Endothelial cell of umbilical vein (primary cell): ENCODE results near the gene TLE1.

ENCODE experiments used
- EZH2 ChIP-seq: IDR thresholded peaks from 2 replicates; pipeline ENCODE4 v1.6.1; 2012; ENCODE audit warnings: borderline replicate concordance, low read depth, mild to moderate bottlenecking, moderate library complexity, low read length, inconsistent platforms; ENCODE audit not compliant: severe bottlenecking
- FOS ChIP-seq: IDR thresholded peaks from 2 replicates; pipeline ENCODE4 v1.6.1; 2011; ENCODE audit warnings: mild to moderate bottlenecking, low read length, moderate library complexity, borderline replicate concordance; ENCODE audit not compliant: insufficient read depth
- POLR2A ChIP-seq: IDR thresholded peaks from 2 replicates; pipeline ENCODE4 v1.6.1; 2012; ENCODE audit warnings: low read depth, mild to moderate bottlenecking, control low read depth, low read length
- POLR2AphosphoS5 ChIP-seq: IDR thresholded peaks from 2 replicates; pipeline ENCODE4 v1.6.1; 2012; ENCODE audit warnings: low read depth, mild to moderate bottlenecking, control low read depth, low read length, moderate library complexity; ENCODE audit not compliant: insufficient read depth
- TF ChIP-seq, protein P1 (sequence below), 2 donors: IDR thresholded peaks; 1 replicate in 1 of 2; 2 replicates in 1 of 2; pipeline ENCODE4 v1.5.1; 2011; ENCODE audit warnings: low read length in 2 of 2, mild to moderate bottlenecking in 2 of 2, moderate library complexity in 2 of 2, control low read depth in 1 of 2, inconsistent platforms in 1 of 2, low read depth in 1 of 2; ENCODE audit not compliant: insufficient read depth in 1 of 2; ENCODE audit errors: extremely low read depth in 1 of 2

DNA sequence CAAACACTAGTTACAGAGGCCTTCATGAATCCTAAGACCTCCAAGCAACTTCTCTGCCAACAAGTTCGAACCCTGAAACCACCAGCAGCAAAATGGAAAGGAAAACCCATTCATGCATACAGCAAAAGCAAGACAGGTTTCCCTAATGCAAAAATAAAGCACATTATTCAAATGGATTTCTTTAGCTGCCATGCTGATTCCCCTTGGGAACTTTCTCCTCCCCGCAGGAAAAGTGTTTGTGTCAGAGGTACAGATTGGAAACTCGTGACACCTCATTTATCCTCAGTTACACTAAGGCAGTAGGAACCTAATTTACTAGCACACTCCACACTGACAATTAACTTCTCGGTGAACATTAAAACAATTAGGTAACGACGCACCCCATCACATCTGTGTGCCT is 63.4 kb downstream of the TLE1 start:
- TF ChIP-seq POLR2A = no peak
- TF ChIP-seq EZH2 = no peak
- TF ChIP-seq, protein P1, sequence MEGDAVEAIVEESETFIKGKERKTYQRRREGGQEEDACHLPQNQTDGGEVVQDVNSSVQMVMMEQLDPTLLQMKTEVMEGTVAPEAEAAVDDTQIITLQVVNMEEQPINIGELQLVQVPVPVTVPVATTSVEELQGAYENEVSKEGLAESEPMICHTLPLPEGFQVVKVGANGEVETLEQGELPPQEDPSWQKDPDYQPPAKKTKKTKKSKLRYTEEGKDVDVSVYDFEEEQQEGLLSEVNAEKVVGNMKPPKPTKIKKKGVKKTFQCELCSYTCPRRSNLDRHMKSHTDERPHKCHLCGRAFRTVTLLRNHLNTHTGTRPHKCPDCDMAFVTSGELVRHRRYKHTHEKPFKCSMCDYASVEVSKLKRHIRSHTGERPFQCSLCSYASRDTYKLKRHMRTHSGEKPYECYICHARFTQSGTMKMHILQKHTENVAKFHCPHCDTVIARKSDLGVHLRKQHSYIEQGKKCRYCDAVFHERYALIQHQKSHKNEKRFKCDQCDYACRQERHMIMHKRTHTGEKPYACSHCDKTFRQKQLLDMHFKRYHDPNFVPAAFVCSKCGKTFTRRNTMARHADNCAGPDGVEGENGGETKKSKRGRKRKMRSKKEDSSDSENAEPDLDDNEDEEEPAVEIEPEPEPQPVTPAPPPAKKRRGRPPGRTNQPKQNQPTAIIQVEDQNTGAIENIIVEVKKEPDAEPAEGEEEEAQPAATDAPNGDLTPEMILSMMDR (IDR thresholded peaks at IDR 0.05; ENCODE audit: extremely low read depth in 1 of 2, insufficient read depth in 1 of 2, low read depth in 1 of 2, low read length in 2 of 2) = no peak
- no peak for TF ChIP-seq FOS
- TF ChIP-seq POLR2AphosphoS5 = no peak
